K562 (cell line): ENCODE results near the gene EPB41L4A. TPM values are rescaled to one million over a fixed set of nuclear protein-coding genes. Genes with fewer than 3 reads are reported as not detected.
A peak's percentile ranks its signal among the peaks of the same experiment; 100 is the strongest.

ENCODE experiments used
- ATAC-seq: fragments of 200-7000 bp; cut with Tn5 transposase; 3 replicates; pipeline ENCODE4 v1.9.1; 2020; ENCODE audit warnings: moderate library complexity
- BruUV-seq: library from RNA; stranded (reverse); fragments of 400-500 nt; replicated peaks from 2 replicates; lab custom pipeline; 2021; lab: Mats Ljungman, UMichigan
- CTCF ChIA-PET: fragments of 300-600 bp; formaldehyde crosslinking; extraction: SDS; loops from one replicate; lab custom pipeline; 2021; ENCODE audit warnings: low intra/inter-chr PET ratio; lab: Yijun Ruan, JAX
- POLR2A ChIA-PET: fragments of 300-600, 350-650 bp; sonication (Branson Sonifier 250); formaldehyde crosslinking; extraction: SDS; loops from one replicate; lab custom pipeline; 2021; ENCODE audit warnings: antibody characterized with exemption, inconsistent platforms; lab: Yijun Ruan, JAX
- DNase-seq, 4 experiments: peaks; one replicate each; pipeline versions ENCODE4 v3.0.0 to v3.0.0-alpha.2; 2011 to 2018; ENCODE audit warnings: low spot score in 3 of 4, mixed read lengths in 3 of 4; ENCODE audit errors: extremely low read depth in 1 of 4
- FAIRE-seq: peaks from 2 replicates; lab custom pipeline; 2011; peaks lifted over from hg19 to GRCh38; lab: Jason Lieb, UNC
- H2AFZ ChIP-seq: 2 replicates; pipeline ENCODE4 v1.6.0; 2011; ENCODE audit warnings: low read depth, low read length, control low read depth, inconsistent platforms
- H3K27ac ChIP-seq: fragments of 200-600 bp; 3 replicates; pipeline ENCODE4 v1.8.0; 2011; ENCODE audit warnings: low read depth, mild to moderate bottlenecking, control low read depth, inconsistent platforms, low read length, moderate library complexity, mixed read lengths; ENCODE audit errors: extremely low read depth
- H3K27me3 ChIP-seq, 2 experiments: fragments of 300-600 bp in 1 of 2; 2 replicates in 1 of 2; 3 replicates in 1 of 2; pipeline versions ENCODE4 v1.6.0 to v1.8.0; 2011; ENCODE audit warnings: inconsistent platforms in 2 of 2, low read length in 2 of 2, mild to moderate bottlenecking in 1 of 2, mixed read lengths in 1 of 2, moderate library complexity in 1 of 2; ENCODE audit not compliant: control insufficient read depth in 2 of 2, insufficient read depth in 2 of 2
- H3K36me3 ChIP-seq: fragments of 300-600 bp; 3 replicates; pipeline ENCODE4 v1.8.0; 2011; ENCODE audit warnings: mild to moderate bottlenecking, low read length, inconsistent platforms; ENCODE audit not compliant: control insufficient read depth, insufficient read depth
- H3K4me1 ChIP-seq, 2 experiments: fragments of 200-600 bp in 1 of 2; replicated peaks in 1 of 2; 2 replicates in 1 of 2; 3 replicates in 1 of 2; pipeline versions ENCODE4 v1.5.1 to v1.8.0; 2011; ENCODE audit warnings: inconsistent platforms in 2 of 2, low read length in 2 of 2, mild to moderate bottlenecking in 1 of 2, mixed read lengths in 1 of 2, moderate library complexity in 1 of 2; ENCODE audit not compliant: control insufficient read depth in 2 of 2, insufficient read depth in 2 of 2
- H3K4me2 ChIP-seq: 2 replicates; pipeline ENCODE4 v1.6.1; 2011; ENCODE audit warnings: low read length, control low read depth, inconsistent platforms, mixed read lengths; ENCODE audit not compliant: insufficient read depth
- H3K4me3 ChIP-seq: fragments of 200-600 bp; sonication (generic), shearing (Covaris generic); 2 replicates; pipeline ENCODE4 v1.5.1; 2016; ENCODE audit warnings: control low read depth, inconsistent platforms
- H3K79me2 ChIP-seq: fragments of 200-600 bp; 3 replicates; pipeline ENCODE4 v1.8.0; 2011; ENCODE audit warnings: low read length, inconsistent platforms; ENCODE audit not compliant: control insufficient read depth, insufficient read depth
- H3K9ac ChIP-seq, 2 experiments: 2 replicates each; pipeline versions ENCODE4 v1.6.0 to v1.6.1; 2011; ENCODE audit warnings: low read depth in 2 of 2, low read length in 2 of 2, control low read depth in 1 of 2, inconsistent platforms in 1 of 2, mild to moderate bottlenecking in 1 of 2, mixed read lengths in 1 of 2; ENCODE audit not compliant: insufficient read depth in 1 of 2
- H3K9me1 ChIP-seq: one replicate; pipeline ENCODE4 v1.6.0; 2011; ENCODE audit warnings: inconsistent platforms, mild to moderate bottlenecking, low read length, moderate library complexity; ENCODE audit not compliant: control insufficient read depth, insufficient read depth
- H3K9me3 ChIP-seq: replicated peaks from 2 replicates; pipeline ENCODE4 v1.5.1; 2011; ENCODE audit warnings: low read depth, low read length, inconsistent platforms; ENCODE audit not compliant: control insufficient read depth, insufficient read depth
- H4K20me1 ChIP-seq: replicated peaks from 2 replicates; pipeline ENCODE4 v1.6.1; 2011; ENCODE audit warnings: low read length, inconsistent platforms, mixed read lengths; ENCODE audit not compliant: control insufficient read depth, insufficient read depth
- ATF2 ChIP-seq: sonication (generic); formaldehyde crosslinking; IDR thresholded peaks from 2 replicates; pipeline ENCODE4 v1.8.1; 2022; ENCODE audit warnings: missing genetic modification reagents
- GATAD2B ChIP-seq: fragments of 450-650 bp; IDR thresholded peaks from 2 replicates; pipeline ENCODE4 v1.6.1; 2017; ENCODE audit warnings: mild to moderate bottlenecking, borderline replicate concordance
- GTF2A2 ChIP-seq: IDR thresholded peaks from 2 replicates; pipeline ENCODE4 v1.6.1; 2016; ENCODE audit warnings: mild to moderate bottlenecking, missing genetic modification characterization, missing compliant biosample characterization
- PCBP1 ChIP-seq: fragments of 200-400 bp; formaldehyde crosslinking; IDR thresholded peaks from 2 replicates; pipeline ENCODE4 v1.6.1; 2018; ENCODE audit warnings: mild to moderate bottlenecking, low read depth, low read length; ENCODE audit not compliant: poor library complexity, severe bottlenecking
- TCF3 ChIP-seq: sonication (generic); formaldehyde crosslinking; IDR thresholded peaks from 2 replicates; pipeline ENCODE4 v1.4.0; 2020; ENCODE audit warnings: mild to moderate bottlenecking, missing genetic modification reagents
- WGBS: fragments of 100-300 bp; shearing (Covaris generic); methylation state at CpG from one replicate; pipeline ENCODE4 v1.1.6; 2016; ENCODE audit warnings: low coverage, mixed read lengths; ENCODE audit not compliant: insufficient coverage; ENCODE audit errors: missing lambda C conversion rate; 5-methylcytosine and 5-hydroxymethylcytosine counted together
- in situ Hi-C: fragments of 300-500 bp; cut with MboI; formaldehyde crosslinking; loops from 4 replicates; pipeline ENCODE4 v1.15.0; 2018; ENCODE audit warnings: inconsistent platforms, mixed read lengths
- intact Hi-C: fragments of 100-400 bp; cut with micrococcal nuclease; formaldehyde crosslinking; loops from 2 replicates; pipeline ENCODE4 v1.14.2; 2022
- polyA plus RNA-seq, 8 experiments: library from polyadenylated mRNA; depleted of rRNA in 4 of 8; stranded (reverse) in 5 of 8; unstranded in 3 of 8; fragments of >200 nt; fragmentation: Nextera tagmentation in 2 of 8; fragmentation: Illumina TruSeq in 1 of 8; extraction: Ambion mirVana in 2 of 8; extraction: Trizol in 1 of 8; gene quantifications; 2 replicates each; pipeline versions ENCODE4 v1.2.1 to v1.2.3, GENCODE V29; 2011 to 2014; ENCODE audit warnings: inconsistent platforms in 1 of 8, missing spikeins in 1 of 8
- total RNA-seq, 7 experiments: library from RNA; depleted of rRNA in 6 of 7; stranded (reverse); fragments of >200 nt in 6 of 7; fragmentation: Illumina TruSeq in 2 of 7; extraction: Trizol in 2 of 7; gene quantifications; 2 replicates each; pipeline versions ENCODE4 v1.2.1 to v1.2.3, GENCODE V29; 2011 to 2021; ENCODE audit warnings: low replicate concordance in 1 of 7
- TF ChIP-seq, protein P1 (sequence below): fragments of 450-650 bp; IDR thresholded peaks from 2 replicates; pipeline ENCODE4 v1.7.1; 2018; ENCODE audit warnings: mild to moderate bottlenecking, low read depth; ENCODE audit not compliant: partially characterized antibody
- TF ChIP-seq, protein P2 (sequence below): sonication (generic); formaldehyde crosslinking; IDR thresholded peaks from 2 replicates; pipeline ENCODE4 v1.8.0; 2022; ENCODE audit warnings: mild to moderate bottlenecking, missing genetic modification reagents, borderline replicate concordance

EPB41L4A gene
- total and polyA plus RNA-seq, 9 of the 15 experiments (the other 6 are each of a cell fraction or from before 2014, with no cell fraction given) = 0.04 to 0.35 (median 0.12) TPM; not detected in 3

- TF ChIP-seq, protein P1, sequence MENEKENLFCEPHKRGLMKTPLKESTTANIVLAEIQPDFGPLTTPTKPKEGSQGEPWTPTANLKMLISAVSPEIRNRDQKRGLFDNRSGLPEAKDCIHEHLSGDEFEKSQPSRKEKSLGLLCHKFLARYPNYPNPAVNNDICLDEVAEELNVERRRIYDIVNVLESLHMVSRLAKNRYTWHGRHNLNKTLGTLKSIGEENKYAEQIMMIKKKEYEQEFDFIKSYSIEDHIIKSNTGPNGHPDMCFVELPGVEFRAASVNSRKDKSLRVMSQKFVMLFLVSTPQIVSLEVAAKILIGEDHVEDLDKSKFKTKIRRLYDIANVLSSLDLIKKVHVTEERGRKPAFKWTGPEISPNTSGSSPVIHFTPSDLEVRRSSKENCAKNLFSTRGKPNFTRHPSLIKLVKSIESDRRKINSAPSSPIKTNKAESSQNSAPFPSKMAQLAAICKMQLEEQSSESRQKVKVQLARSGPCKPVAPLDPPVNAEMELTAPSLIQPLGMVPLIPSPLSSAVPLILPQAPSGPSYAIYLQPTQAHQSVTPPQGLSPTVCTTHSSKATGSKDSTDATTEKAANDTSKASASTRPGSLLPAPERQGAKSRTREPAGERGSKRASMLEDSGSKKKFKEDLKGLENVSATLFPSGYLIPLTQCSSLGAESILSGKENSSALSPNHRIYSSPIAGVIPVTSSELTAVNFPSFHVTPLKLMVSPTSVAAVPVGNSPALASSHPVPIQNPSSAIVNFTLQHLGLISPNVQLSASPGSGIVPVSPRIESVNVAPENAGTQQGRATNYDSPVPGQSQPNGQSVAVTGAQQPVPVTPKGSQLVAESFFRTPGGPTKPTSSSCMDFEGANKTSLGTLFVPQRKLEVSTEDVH = no peak
- TF ChIP-seq, protein P2, sequence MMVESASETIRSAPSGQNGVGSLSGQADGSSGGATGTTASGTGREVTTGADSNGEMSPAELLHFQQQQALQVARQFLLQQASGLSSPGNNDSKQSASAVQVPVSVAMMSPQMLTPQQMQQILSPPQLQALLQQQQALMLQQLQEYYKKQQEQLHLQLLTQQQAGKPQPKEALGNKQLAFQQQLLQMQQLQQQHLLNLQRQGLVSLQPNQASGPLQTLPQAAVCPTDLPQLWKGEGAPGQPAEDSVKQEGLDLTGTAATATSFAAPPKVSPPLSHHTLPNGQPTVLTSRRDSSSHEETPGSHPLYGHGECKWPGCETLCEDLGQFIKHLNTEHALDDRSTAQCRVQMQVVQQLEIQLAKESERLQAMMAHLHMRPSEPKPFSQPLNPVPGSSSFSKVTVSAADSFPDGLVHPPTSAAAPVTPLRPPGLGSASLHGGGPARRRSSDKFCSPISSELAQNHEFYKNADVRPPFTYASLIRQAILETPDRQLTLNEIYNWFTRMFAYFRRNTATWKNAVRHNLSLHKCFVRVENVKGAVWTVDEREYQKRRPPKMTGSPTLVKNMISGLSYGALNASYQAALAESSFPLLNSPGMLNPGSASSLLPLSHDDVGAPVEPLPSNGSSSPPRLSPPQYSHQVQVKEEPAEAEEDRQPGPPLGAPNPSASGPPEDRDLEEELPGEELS (CRISPR knock-in tag) = no peak
- TF ChIP-seq GATAD2B (no peak), PCBP1 (no peak), TCF3 (CRISPR knock-in tag) (peak; percentile 65)
Observed at GRCh38 chr5:112195924-112196323, 223.2 kb downstream of the EPB41L4A start (continued).

DNA sequence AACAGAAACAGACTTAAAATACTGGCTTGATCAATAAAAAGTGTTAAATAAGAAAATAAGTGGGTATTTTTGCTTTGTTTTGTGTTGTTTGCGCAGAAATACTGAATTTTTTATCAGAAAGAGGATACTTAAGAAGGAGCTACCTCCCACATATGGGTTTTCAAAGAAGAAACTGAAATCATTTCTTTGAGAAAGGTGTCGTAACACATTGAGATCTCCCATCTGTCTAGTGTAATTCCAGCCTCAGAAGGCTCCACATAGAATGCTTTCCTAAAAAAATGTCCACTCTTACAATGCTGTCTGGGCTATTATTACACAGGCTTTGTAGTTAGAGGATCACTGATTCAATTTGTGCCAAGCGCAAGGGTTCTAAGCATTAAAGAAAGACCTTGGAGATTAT is 226.2 kb downstream of the EPB41L4A start:
- Histone ChIP-seq H3K79me2 (no peaks in the 10 kb centered on the region), H3K9ac (no peak overlapping the region), H4K20me1 (no peaks in the 10 kb centered on the region), H2AFZ (no peak overlapping the region), H3K4me2 (no peak overlapping the region), H3K4me3 (no peak overlapping the region), H3K4me1 (no peaks in the 10 kb centered on the region), H3K9me3 (no peaks in the 10 kb centered on the region), H3K36me3 (no peaks in the 10 kb centered on the region), H3K27me3 (peaks cover 16 to 21% of the 10 kb centered on the region in 2 experiments; a peak in 4 of 5 replicates), H3K9me1 (no peaks in the 10 kb centered on the region), H3K27ac (no peak overlapping the region)
- intact Hi-C loops (no loop called here), in situ Hi-C loops (no loop called here)
- CTCF ChIA-PET = interaction anchor here (0.6 kb wide), 1 partner anchor 38 kb away, joined by 3 read pairs; no protein-coding TSS in a partner anchor
- no peak for FAIRE-seq
- POLR2A ChIA-PET = no interaction called here
- ATAC-seq = no peak
- no TSS peak for BruUV-seq
- 37% methylated on average over 3 of the region's 3 CpGs for WGBS
- no peak for DNase-seq
- TF ChIP-seq GTF2A2 = no peak
- TF ChIP-seq ATF2 (CRISPR knock-in tag) = no peak
